ENCODE results near the gene VIL1. TPM values are rescaled to one million over a fixed set of nuclear protein-coding genes. Genes with fewer than 3 reads are reported as not detected.

VIL1 gene
- total and polyA plus RNA-seq, 2 of the 8 experiments (the other 6 are each of a cell fraction or from before 2014, with no cell fraction given) = 6.2 to 7.0 TPM

DNA sequence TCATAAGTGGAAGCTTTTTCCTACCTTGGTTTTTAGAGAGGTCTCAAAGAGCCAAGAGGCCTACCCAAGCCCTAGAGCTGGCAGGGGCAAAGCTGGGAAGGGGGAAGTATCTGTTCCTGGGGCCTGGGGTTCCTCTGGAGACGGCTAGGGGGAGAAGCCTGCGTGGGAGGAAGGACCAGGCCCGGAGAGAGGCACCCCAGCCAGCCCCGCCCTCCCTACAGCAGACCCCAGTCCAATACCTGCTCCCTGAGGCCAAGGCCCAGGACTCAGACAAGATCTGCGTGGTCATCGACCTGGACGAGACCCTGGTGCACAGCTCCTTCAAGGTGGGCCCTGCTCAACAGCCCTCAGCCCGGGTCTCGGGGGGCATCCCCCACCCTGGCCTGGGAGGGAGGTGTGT lies 17.0 kb upstream of the VIL1 start:
- H3K9me3 ChIP-seq (ENCODE audit: insufficient read depth in 2 of 2, low read depth in 1 of 2, low read length in 1 of 2) = no peaks in the 10 kb centered on the region
- no peak overlapping the region; a peak in 1 of 4 replicates for H3K4me2 ChIP-seq (ENCODE audit: insufficient read depth in 1 of 2, low read depth in 2 of 2, low read length in 2 of 2)
- H3K23me2 ChIP-seq (ENCODE audit: low read depth, low read length) = peaks cover 24% of the 10 kb centered on the region; the same call in 1 of the 2 replicates
- H3K27me3 ChIP-seq (replicated peaks in 1 of 4; ENCODE audit: control insufficient read depth in 3 of 4, extremely low read depth in 1 of 4, insufficient read depth in 3 of 4, low read length in 3 of 4) = peaks cover 17 to 27% (median 26%) of the 10 kb centered on the region in 4 experiments
- no peak overlapping the region for H3K4ac ChIP-seq (replicated peaks; ENCODE audit: insufficient read length, low read depth, low read length)
- no peak overlapping the region for H2BK5ac ChIP-seq (ENCODE audit: low read depth, low read length)
- no peaks in the 10 kb centered on the region for H3K79me1 ChIP-seq (ENCODE audit: low read depth, low read length)
- H3K9ac ChIP-seq (replicated peaks in 1 of 4; ENCODE audit: extremely low read depth in 1 of 4, low read depth in 3 of 4, low read length in 3 of 4) = no peak overlapping the region
- H3K79me2 ChIP-seq (ENCODE audit: control insufficient read depth in 1 of 2, insufficient read depth in 2 of 2, low read length in 2 of 2) = no peaks in the 10 kb centered on the region
- H3K18ac ChIP-seq (ENCODE audit: extremely low read depth, low read length) = no peak overlapping the region
- H2BK20ac ChIP-seq (ENCODE audit: low read length) = no peak overlapping the region
- no peak overlapping the region for H3K4me3 ChIP-seq (ENCODE audit: extremely low read depth in 1 of 4, insufficient read depth in 2 of 4, low read depth in 3 of 4, low read length in 4 of 4)
- peaks cover 8 to 42% (median 32%) of the 10 kb centered on the region in 4 experiments for H3K4me1 ChIP-seq (replicated peaks in 1 of 4; ENCODE audit: control insufficient read depth in 3 of 4, insufficient read depth in 4 of 4, low read length in 3 of 4)
- no peak overlapping the region for H4K91ac ChIP-seq (replicated peaks; ENCODE audit: insufficient read length, low read length)
- H4K8ac ChIP-seq (ENCODE audit: extremely low read depth, insufficient read depth, low read length) = no peak overlapping the region
- DNase-seq (ENCODE audit: low read depth in 1 of 2, low spot score in 2 of 2) (no peak), FAIRE-seq (no peak)
- no peak overlapping the region for H4K5ac ChIP-seq (ENCODE audit: insufficient read length, low read depth, low read length)
- no peak overlapping the region for H2BK15ac ChIP-seq (ENCODE audit: low read length)
- WGBS, 2 experiments (ENCODE audit: extremely low coverage in 1 of 2, insufficient coverage in 1 of 2, insufficient read length in 1 of 2, insufficient replicate concordance in 2 of 2, low coverage in 1 of 2, low lambda C conversion rate in 2 of 2, missing lambda C conversion rate in 1 of 2) = 73% methylated on average over 9 of the region's 9 CpGs; no CpG with 5 or more reads in 1 of the 2 experiments
- no peak overlapping the region for H3K23ac ChIP-seq (ENCODE audit: insufficient read length)
- peaks cover 0 to 11% (median 4%) of the 10 kb centered on the region in 4 experiments; a peak in 2 of 8 replicates for H3K36me3 ChIP-seq (ENCODE audit: control insufficient read depth in 2 of 4, insufficient read depth in 4 of 4, low read length in 3 of 4)
- no peak overlapping the region for H3K14ac ChIP-seq (ENCODE audit: insufficient read length)
- H2BK120ac ChIP-seq (replicated peaks; ENCODE audit: low read depth, low read length) = no peak overlapping the region
- peaks cover 0 to 2% of the 10 kb centered on the region in 2 experiments for H4K20me1 ChIP-seq (replicated peaks in 1 of 2; ENCODE audit: control insufficient read depth in 1 of 2, insufficient read depth in 2 of 2, low read length in 2 of 2)
- no peak overlapping the region for H2AFZ ChIP-seq (ENCODE audit: low read length)
- no peak overlapping the region for H2BK12ac ChIP-seq (ENCODE audit: low read depth, low read length)
- no peak overlapping the region for H2AK5ac ChIP-seq (ENCODE audit: low read depth, low read length)
- no peak overlapping the region for H3K56ac ChIP-seq (replicated peaks; ENCODE audit: insufficient read length, low read depth, low read length)
- ChIA-PET POLR2A (ENCODE audit: partially characterized antibody) (interaction anchor here (4.5 to 5.5 kb wide), 2 partner anchors 6 to 131 kb away, joined by 16 to 35 read pairs; partner anchors contain the start of genes AAMP and PNKD), CTCF (ENCODE audit: partially characterized antibody) (interaction anchor here (0.6 to 2.7 kb wide), 8 partner anchors 45 to 130 kb away, joined by 3 to 8 read pairs (median 4); no protein-coding TSS in a partner anchor)
- no peak overlapping the region for H3K27ac ChIP-seq (ENCODE audit: low read depth, low read length)
- no peak for TF ChIP-seq KDM1A (IDR thresholded peaks at IDR 0.05; ENCODE audit: borderline replicate concordance, low read length)
- no peak for TF ChIP-seq GABPA (IDR thresholded peaks at IDR 0.05; ENCODE audit: borderline replicate concordance, insufficient read depth, low read length)
- TF ChIP-seq SP4 (IDR thresholded peaks at IDR 0.05; ENCODE audit: low read length) = no peak
- TF ChIP-seq, protein P1, sequence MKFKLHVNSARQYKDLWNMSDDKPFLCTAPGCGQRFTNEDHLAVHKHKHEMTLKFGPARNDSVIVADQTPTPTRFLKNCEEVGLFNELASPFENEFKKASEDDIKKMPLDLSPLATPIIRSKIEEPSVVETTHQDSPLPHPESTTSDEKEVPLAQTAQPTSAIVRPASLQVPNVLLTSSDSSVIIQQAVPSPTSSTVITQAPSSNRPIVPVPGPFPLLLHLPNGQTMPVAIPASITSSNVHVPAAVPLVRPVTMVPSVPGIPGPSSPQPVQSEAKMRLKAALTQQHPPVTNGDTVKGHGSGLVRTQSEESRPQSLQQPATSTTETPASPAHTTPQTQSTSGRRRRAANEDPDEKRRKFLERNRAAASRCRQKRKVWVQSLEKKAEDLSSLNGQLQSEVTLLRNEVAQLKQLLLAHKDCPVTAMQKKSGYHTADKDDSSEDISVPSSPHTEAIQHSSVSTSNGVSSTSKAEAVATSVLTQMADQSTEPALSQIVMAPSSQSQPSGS (IDR thresholded peaks at IDR 0.05; ENCODE audit: low read length) = no peak
- no peak for TF ChIP-seq NANOG (IDR thresholded peaks at IDR 0.05; ENCODE audit: insufficient read depth, low read depth, low read length, poor library complexity, severe bottlenecking)
- TF ChIP-seq SP1 (IDR thresholded peaks at IDR 0.05; ENCODE audit: low read depth, low read length) = no peak
- TF ChIP-seq, protein P2, sequence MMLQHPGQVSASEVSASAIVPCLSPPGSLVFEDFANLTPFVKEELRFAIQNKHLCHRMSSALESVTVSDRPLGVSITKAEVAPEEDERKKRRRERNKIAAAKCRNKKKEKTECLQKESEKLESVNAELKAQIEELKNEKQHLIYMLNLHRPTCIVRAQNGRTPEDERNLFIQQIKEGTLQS (IDR thresholded peaks at IDR 0.05; ENCODE audit: insufficient read depth, low read depth, low read length) = no peak
- TF ChIP-seq, protein P3, sequence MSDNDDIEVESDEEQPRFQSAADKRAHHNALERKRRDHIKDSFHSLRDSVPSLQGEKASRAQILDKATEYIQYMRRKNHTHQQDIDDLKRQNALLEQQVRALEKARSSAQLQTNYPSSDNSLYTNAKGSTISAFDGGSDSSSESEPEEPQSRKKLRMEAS (IDR thresholded peaks at IDR 0.05) = no peak
- no peak for TF ChIP-seq SAP30 (IDR thresholded peaks at IDR 0.05; ENCODE audit: insufficient read depth, insufficient replicate concordance, low read length)
